Neuronal stem cell (in vitro differentiated cells): ENCODE results near the gene MICU1.

Experiments used
- DNase-seq: peaks from one replicate; pipeline ENCODE4 v3.0.0-alpha.2; 2013; ENCODE audit warnings: low spot score
- H2AFZ ChIP-seq: one replicate; pipeline ENCODE4 v1.6.1; 2013; ENCODE audit warnings: mild to moderate bottlenecking, low read length, inconsistent platforms
- H2AK5ac ChIP-seq: 2 replicates; pipeline ENCODE4 v1.6.1; 2013; ENCODE audit warnings: low read depth, mild to moderate bottlenecking, inconsistent platforms, low read length, moderate library complexity, mixed read lengths
- H2BK120ac ChIP-seq: 2 replicates; pipeline ENCODE4 v1.6.1; 2013; ENCODE audit warnings: low read depth, mild to moderate bottlenecking, inconsistent platforms, low read length, moderate library complexity, mixed read lengths
- H2BK12ac ChIP-seq: one replicate; pipeline ENCODE4 v1.6.1; 2013; ENCODE audit warnings: low read length, inconsistent platforms
- H2BK15ac ChIP-seq: 2 replicates; pipeline ENCODE4 v1.6.1; 2013; ENCODE audit warnings: mild to moderate bottlenecking, low read length, inconsistent platforms, mixed read lengths
- H2BK5ac ChIP-seq: one replicate; pipeline ENCODE4 v1.6.1; 2013; ENCODE audit warnings: inconsistent platforms, mild to moderate bottlenecking, low read length, moderate library complexity
- H3K14ac ChIP-seq: one replicate; pipeline ENCODE4 v1.6.1; 2013; ENCODE audit warnings: low read length, inconsistent platforms
- H3K18ac ChIP-seq: 2 replicates; pipeline ENCODE4 v1.6.1; 2013; ENCODE audit warnings: low read length, inconsistent platforms
- H3K23ac ChIP-seq: 2 replicates; pipeline ENCODE4 v1.6.1; 2013; ENCODE audit warnings: low read depth, mild to moderate bottlenecking, mixed read lengths, low read length, inconsistent platforms; ENCODE audit not compliant: poor library complexity
- H3K27ac ChIP-seq: replicated peaks from 3 replicates; pipeline ENCODE4 v1.5.1; 2013; ENCODE audit warnings: low read length, inconsistent platforms
- H3K27me3 ChIP-seq, 3 experiments: 2 replicates each; pipeline ENCODE4 v1.6.1; 2013; ENCODE audit warnings: low read length in 3 of 3, mild to moderate bottlenecking in 2 of 3, inconsistent platforms in 1 of 3, low read depth in 1 of 3, mixed read lengths in 1 of 3, moderate library complexity in 1 of 3; ENCODE audit not compliant: control insufficient read depth in 3 of 3, insufficient read depth in 3 of 3
- H3K36me3 ChIP-seq, 2 donors: replicated peaks in 1 of 2; 2 replicates each; pipeline ENCODE4 v1.6.1; 2013; ENCODE audit warnings: low read length in 2 of 2; ENCODE audit not compliant: control insufficient read depth in 2 of 2, insufficient read depth in 2 of 2
- H3K4ac ChIP-seq: 2 replicates; pipeline ENCODE4 v1.6.1; 2013; ENCODE audit warnings: inconsistent platforms, mild to moderate bottlenecking, low read length, moderate library complexity
- H3K4me1 ChIP-seq, 2 donors: 1 replicate in 1 of 2; 2 replicates in 1 of 2; pipeline ENCODE4 v1.6.1; 2013; ENCODE audit warnings: low read length in 2 of 2, low read depth in 1 of 2; ENCODE audit not compliant: control insufficient read depth in 2 of 2, insufficient read depth in 1 of 2
- H3K4me2 ChIP-seq: one replicate; pipeline ENCODE4 v1.6.1; 2013; ENCODE audit warnings: mild to moderate bottlenecking, low read length, inconsistent platforms; ENCODE audit not compliant: insufficient read depth, poor library complexity, severe bottlenecking
- H3K4me3 ChIP-seq, 2 donors: 2 replicates each; pipeline ENCODE4 v1.5.1; 2013; ENCODE audit warnings: low read length in 2 of 2, mild to moderate bottlenecking in 2 of 2, inconsistent platforms in 1 of 2, moderate library complexity in 1 of 2
- H3K79me1 ChIP-seq: one replicate; pipeline ENCODE4 v1.6.1; 2013; ENCODE audit warnings: low read depth, mild to moderate bottlenecking, inconsistent platforms, low read length, moderate library complexity
- H3K9ac ChIP-seq: one replicate; pipeline ENCODE4 v1.6.1; 2013; ENCODE audit warnings: mild to moderate bottlenecking, low read depth, low read length, inconsistent platforms; ENCODE audit not compliant: poor library complexity
- H3K9me3 ChIP-seq, 2 donors: replicated peaks in 1 of 2; 2 replicates each; pipeline versions ENCODE3 to v1.6.1; 2013; ENCODE audit warnings: low read length in 2 of 2, mild to moderate bottlenecking in 2 of 2, inconsistent platforms in 1 of 2, low read depth in 1 of 2, mixed read lengths in 1 of 2, moderate library complexity in 1 of 2; ENCODE audit not compliant: control insufficient read depth in 2 of 2, insufficient read depth in 1 of 2
- H4K8ac ChIP-seq: one replicate; pipeline ENCODE4 v1.6.1; 2013; ENCODE audit warnings: low read depth, mild to moderate bottlenecking, inconsistent platforms, low read length, moderate library complexity
- H4K91ac ChIP-seq: one replicate; pipeline ENCODE4 v1.6.1; 2013; ENCODE audit warnings: low read length, low read depth, mild to moderate bottlenecking, inconsistent platforms; ENCODE audit not compliant: poor library complexity
- whole genome bisulfite sequencing, 2 donors: extraction: QIAGEN DNeasy Blood & Tissue Kit; methylation state at CpG; one replicate each; pipeline ENCODE4 v1.1.7; 2013; ENCODE audit warnings: missing lambda C conversion rate in 2 of 2, mixed read lengths in 1 of 2; ENCODE audit not compliant: insufficient read length in 2 of 2, insufficient replicate concordance in 1 of 2; ENCODE audit errors: extremely low coverage in 2 of 2; 5-methylcytosine and 5-hydroxymethylcytosine counted together

The MICU1 gene

GRCh38 chr10:72515455-72515854 is 110.4 kb downstream of the MICU1 start:
- Histone ChIP-seq H3K9me3 (peaks cover 0 to 7% of the 10 kb centered on the region in 2 donors), H3K4me1 (no peaks in the 10 kb centered on the region), H4K8ac (no peak overlapping the region), H2BK5ac (no peak overlapping the region), H2AFZ (no peak overlapping the region), H3K4me3 (no peak overlapping the region), H3K18ac (no peak overlapping the region), H3K4ac (no peak overlapping the region), H3K36me3 (no peaks in the 10 kb centered on the region), H3K9ac (no peak overlapping the region), H3K27me3 (no peaks in the 10 kb centered on the region), H2BK12ac (no peak overlapping the region), H4K91ac (no peak overlapping the region), H2AK5ac (no peak overlapping the region), H3K79me1 (no peaks in the 10 kb centered on the region), H2BK15ac (no peak overlapping the region), H3K4me2 (no peak overlapping the region), H3K14ac (no peak overlapping the region), H3K23ac (no peak overlapping the region), H3K27ac (no peak overlapping the region), H2BK120ac (no peak overlapping the region)
- DNase-seq = no peak
- no CpG with 5 or more reads among the region's 2 CpGs for WGBS, 2 donors

GRCh38 chr10:72513910-72514309 is 112.0 kb downstream of the MICU1 start:
- Histone ChIP-seq H3K4me2 (no peak overlapping the region), H3K36me3 (no peaks in the 10 kb centered on the region), H2BK5ac (no peak overlapping the region), H2AFZ (no peak overlapping the region), H3K18ac (no peak overlapping the region), H4K8ac (no peak overlapping the region), H3K27me3 (no peaks in the 10 kb centered on the region), H3K23ac (no peak overlapping the region), H3K4ac (no peak overlapping the region), H2BK15ac (no peak overlapping the region), H3K14ac (no peak overlapping the region), H3K9me3 (peaks cover 0 to 7% of the 10 kb centered on the region in 2 donors), H3K4me3 (no peak overlapping the region), H3K9ac (no peak overlapping the region), H3K4me1 (no peaks in the 10 kb centered on the region), H2BK120ac (no peak overlapping the region), H3K79me1 (no peaks in the 10 kb centered on the region), H2AK5ac (no peak overlapping the region), H2BK12ac (no peak overlapping the region), H3K27ac (no peak overlapping the region), H4K91ac (no peak overlapping the region)
- no peak for DNase-seq

GRCh38 chr10:72511459-72511858 is 114.4 kb downstream of the MICU1 start:
- no peak overlapping the region for H4K8ac ChIP-seq
- H2BK5ac ChIP-seq = no peak overlapping the region
- no peak overlapping the region for H2BK12ac ChIP-seq
- no peak overlapping the region for H2BK15ac ChIP-seq
- H2AK5ac ChIP-seq = no peak overlapping the region
- no peak overlapping the region for H3K14ac ChIP-seq
- H3K27me3 ChIP-seq = no peaks in the 10 kb centered on the region
- no peaks in the 10 kb centered on the region for H3K4me1 ChIP-seq
- DNase-seq = no peak
- no peak overlapping the region for H3K4me3 ChIP-seq
- no peaks in the 10 kb centered on the region for H3K79me1 ChIP-seq
- no peaks in the 10 kb centered on the region for H3K36me3 ChIP-seq
- WGBS, 2 donors = no CpG with 5 or more reads among the region's 5 CpGs
- H3K27ac ChIP-seq = no peak overlapping the region
- H3K23ac ChIP-seq = no peak overlapping the region
- no peak overlapping the region for H3K9ac ChIP-seq
- H4K91ac ChIP-seq = no peak overlapping the region
- no peak overlapping the region for H3K18ac ChIP-seq
- H2BK120ac ChIP-seq = no peak overlapping the region
- H3K4me2 ChIP-seq = no peak overlapping the region
- H3K4ac ChIP-seq = no peak overlapping the region
- H2AFZ ChIP-seq = no peak overlapping the region
- H3K9me3 ChIP-seq = peaks cover 0 to 7% of the 10 kb centered on the region in 2 donors

- Histone ChIP-seq H3K9ac (no peak overlapping the region), H4K91ac (no peak overlapping the region), H2BK120ac (no peak overlapping the region), H3K79me1 (no peaks in the 10 kb centered on the region), H3K27me3 (no peaks in the 10 kb centered on the region), H3K18ac (no peak overlapping the region), H3K4me1 (no peaks in the 10 kb centered on the region), H3K23ac (no peak overlapping the region), H3K4me2 (no peak overlapping the region), H2BK12ac (no peak overlapping the region), H3K9me3 (peaks cover 0 to 7% of the 10 kb centered on the region in 2 donors), H2BK15ac (no peak overlapping the region), H4K8ac (no peak overlapping the region), H2AFZ (no peak overlapping the region), H3K36me3 (no peaks in the 10 kb centered on the region), H3K4ac (no peak overlapping the region), H3K27ac (no peak overlapping the region), H3K4me3 (no peak overlapping the region), H2AK5ac (no peak overlapping the region), H3K14ac (no peak overlapping the region), H2BK5ac (no peak overlapping the region)
- DNase-seq = no peak
- WGBS, 2 donors = no CpG with 5 or more reads among the region's 1 CpG
Observed at GRCh38 chr10:72509941-72510340, 115.9 kb downstream of the MICU1 start.
